HepG2 (cell line): ENCODE data around the gene SLC4A7. TPM values are rescaled to one million over a fixed set of nuclear protein-coding genes. Genes with fewer than 3 reads are reported as not detected.

ENCODE experiments used
- ARID2 ChIP-seq: sonication (generic); formaldehyde crosslinking; IDR thresholded peaks from 2 replicates; pipeline ENCODE4 v1.8.1; 2022; ENCODE audit warnings: mild to moderate bottlenecking, missing genetic modification reagents, borderline replicate concordance
- CREB1 ChIP-seq, 2 experiments: fragments of 450-650 bp in 1 of 2; IDR thresholded peaks; 2 replicates each; pipeline ENCODE4 v1.6.1; 2016 to 2017; ENCODE audit warnings: control low read depth in 1 of 2, mild to moderate bottlenecking in 1 of 2, missing compliant biosample characterization in 1 of 2, missing genetic modification characterization in 1 of 2
- FOSL2 ChIP-seq: sonication (generic); formaldehyde crosslinking; IDR thresholded peaks from 2 replicates; pipeline ENCODE4 v1.4.0; 2020; ENCODE audit warnings: missing genetic modification reagents
- HCFC1 ChIP-seq: fragments of 150-350 bp; IDR thresholded peaks from 2 replicates; pipeline ENCODE4 v1.6.1; 2014; ENCODE audit warnings: low read depth, low read length
- KAT8 ChIP-seq: IDR thresholded peaks from 2 replicates; pipeline ENCODE4 v1.6.1; 2016; ENCODE audit warnings: missing genetic modification reagents, missing compliant biosample characterization
- MYNN ChIP-seq: sonication (generic); formaldehyde crosslinking; IDR thresholded peaks from 2 replicates; pipeline ENCODE4 v1.4.0; 2020; ENCODE audit warnings: mild to moderate bottlenecking, low read depth, missing genetic modification reagents
- NCOA1 ChIP-seq: sonication (generic); formaldehyde crosslinking; IDR thresholded peaks from 2 replicates; pipeline ENCODE4 v1.9.0; 2021; ENCODE audit warnings: missing genetic modification reagents
- ZNF274 ChIP-seq: sonication (generic); formaldehyde crosslinking; IDR thresholded peaks from 2 replicates; pipeline ENCODE4 v1.5.1; 2020; ENCODE audit warnings: mild to moderate bottlenecking, missing genetic modification reagents
- ZNF501 ChIP-seq: sonication (generic); formaldehyde crosslinking; IDR thresholded peaks from 2 replicates; pipeline ENCODE4 v1.5.1; 2020; ENCODE audit warnings: mild to moderate bottlenecking, moderate library complexity, missing genetic modification reagents
- ZSCAN21 ChIP-seq: sonication (generic); formaldehyde crosslinking; IDR thresholded peaks from 2 replicates; pipeline ENCODE4 v1.8.0; 2022; ENCODE audit warnings: mild to moderate bottlenecking, missing genetic modification reagents, moderate library complexity, borderline replicate concordance
- polyA plus RNA-seq, 8 experiments: library from polyadenylated mRNA; depleted of rRNA in 3 of 8; stranded (reverse) in 7 of 8; unstranded in 1 of 8; fragments of >200 nt; fragmentation: Illumina TruSeq in 4 of 8; extraction: Trizol in 4 of 8; gene quantifications; 2 replicates each; pipeline versions ENCODE4 v1.2.1 to v1.2.3, GENCODE V29; 2011 to 2016; ENCODE audit warnings: low read depth in 4 of 8, missing spikeins in 1 of 8, mixed read lengths in 1 of 8; ENCODE audit not compliant: insufficient read depth in 1 of 8
- total RNA-seq, 5 experiments: library from RNA; depleted of rRNA; stranded (reverse); fragments of >200 nt; fragmentation: Illumina TruSeq; extraction: Trizol; gene quantifications; 2 replicates each; pipeline ENCODE4 v1.2.3, GENCODE V29; 2016; ENCODE audit warnings: low read depth in 1 of 5
- TF ChIP-seq, protein P1 (sequence below): sonication (generic); formaldehyde crosslinking; IDR thresholded peaks from 2 replicates; pipeline ENCODE4 v1.5.0; 2020; ENCODE audit warnings: mild to moderate bottlenecking, missing genetic modification reagents, borderline replicate concordance
- TF ChIP-seq, protein P2 (sequence below): sonication (generic); formaldehyde crosslinking; conservative IDR thresholded peaks from 2 replicates; pipeline ENCODE4 v1.8.0; 2022; ENCODE audit warnings: mild to moderate bottlenecking, moderate library complexity, missing genetic modification reagents
- TF ChIP-seq, protein P3 (sequence below): sonication (generic); formaldehyde crosslinking; IDR thresholded peaks from 2 replicates; pipeline ENCODE4 v1.4.0; 2020; ENCODE audit warnings: mild to moderate bottlenecking, low read depth, missing genetic modification reagents
- TF ChIP-seq, protein P4 (sequence below): sonication (generic); formaldehyde crosslinking; IDR thresholded peaks from 2 replicates; pipeline ENCODE4 v1.4.0; 2020; ENCODE audit warnings: low read depth, mild to moderate bottlenecking, missing genetic modification reagents
- TF ChIP-seq, protein P5 (sequence below): sonication (generic); formaldehyde crosslinking; conservative IDR thresholded peaks from 2 replicates; pipeline ENCODE4 v1.4.0; 2020; ENCODE audit warnings: mild to moderate bottlenecking, missing genetic modification reagents, moderate library complexity
- TF ChIP-seq, protein P6 (sequence below): IDR thresholded peaks from 2 replicates; pipeline ENCODE4 v1.6.1; 2016; ENCODE audit warnings: low read depth, borderline replicate concordance

Gene SLC4A7
- total and polyA plus RNA-seq, 2 of the 13 experiments (the other 11 are each of a cell fraction or from before 2014, with no cell fraction given): 16.4 to 43.8 TPM

DNA sequence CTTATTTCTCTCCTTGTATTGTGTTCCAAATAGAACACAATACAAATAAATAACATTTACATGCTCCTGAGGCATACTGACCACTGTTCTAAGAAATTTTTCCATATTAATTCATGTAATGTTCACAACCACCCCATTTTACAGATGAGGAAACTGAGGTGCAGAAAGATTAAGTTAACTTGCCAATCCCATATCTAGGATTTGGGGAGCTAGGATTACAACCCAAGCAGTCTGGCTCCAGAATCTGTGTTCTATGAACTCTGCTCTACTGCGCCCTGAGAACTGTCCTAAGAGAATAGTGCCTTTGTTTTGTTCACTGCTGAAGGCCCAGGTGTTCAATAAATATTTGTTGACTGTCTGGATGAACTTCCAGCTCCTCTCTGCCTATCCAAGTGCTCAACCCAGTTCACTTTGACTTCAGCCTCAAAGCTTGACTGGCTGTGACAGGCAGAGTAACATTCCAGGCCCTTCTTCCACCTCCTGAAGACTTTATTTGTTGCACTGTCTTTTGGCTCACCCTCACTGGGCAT, 118.1 kb downstream of the SLC4A7 start (continued):
- TF ChIP-seq, protein P1, sequence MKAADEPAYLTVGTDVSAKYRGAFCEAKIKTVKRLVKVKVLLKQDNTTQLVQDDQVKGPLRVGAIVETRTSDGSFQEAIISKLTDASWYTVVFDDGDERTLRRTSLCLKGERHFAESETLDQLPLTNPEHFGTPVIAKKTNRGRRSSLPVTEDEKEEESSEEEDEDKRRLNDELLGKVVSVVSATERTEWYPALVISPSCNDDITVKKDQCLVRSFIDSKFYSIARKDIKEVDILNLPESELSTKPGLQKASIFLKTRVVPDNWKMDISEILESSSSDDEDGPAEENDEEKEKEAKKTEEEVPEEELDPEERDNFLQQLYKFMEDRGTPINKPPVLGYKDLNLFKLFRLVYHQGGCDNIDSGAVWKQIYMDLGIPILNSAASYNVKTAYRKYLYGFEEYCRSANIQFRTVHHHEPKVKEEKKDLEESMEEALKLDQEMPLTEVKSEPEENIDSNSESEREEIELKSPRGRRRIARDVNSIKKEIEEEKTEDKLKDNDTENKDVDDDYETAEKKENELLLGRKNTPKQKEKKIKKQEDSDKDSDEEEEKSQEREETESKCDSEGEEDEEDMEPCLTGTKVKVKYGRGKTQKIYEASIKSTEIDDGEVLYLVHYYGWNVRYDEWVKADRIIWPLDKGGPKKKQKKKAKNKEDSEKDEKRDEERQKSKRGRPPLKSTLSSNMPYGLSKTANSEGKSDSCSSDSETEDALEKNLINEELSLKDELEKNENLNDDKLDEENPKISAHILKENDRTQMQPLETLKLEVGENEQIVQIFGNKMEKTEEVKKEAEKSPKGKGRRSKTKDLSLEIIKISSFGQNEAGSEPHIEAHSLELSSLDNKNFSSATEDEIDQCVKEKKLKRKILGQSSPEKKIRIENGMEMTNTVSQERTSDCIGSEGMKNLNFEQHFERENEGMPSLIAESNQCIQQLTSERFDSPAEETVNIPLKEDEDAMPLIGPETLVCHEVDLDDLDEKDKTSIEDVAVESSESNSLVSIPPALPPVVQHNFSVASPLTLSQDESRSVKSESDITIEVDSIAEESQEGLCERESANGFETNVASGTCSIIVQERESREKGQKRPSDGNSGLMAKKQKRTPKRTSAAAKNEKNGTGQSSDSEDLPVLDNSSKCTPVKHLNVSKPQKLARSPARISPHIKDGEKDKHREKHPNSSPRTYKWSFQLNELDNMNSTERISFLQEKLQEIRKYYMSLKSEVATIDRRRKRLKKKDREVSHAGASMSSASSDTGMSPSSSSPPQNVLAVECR: peak; percentile 64; the same call in 1 of the 2 replicates
- TF ChIP-seq, protein P2, sequence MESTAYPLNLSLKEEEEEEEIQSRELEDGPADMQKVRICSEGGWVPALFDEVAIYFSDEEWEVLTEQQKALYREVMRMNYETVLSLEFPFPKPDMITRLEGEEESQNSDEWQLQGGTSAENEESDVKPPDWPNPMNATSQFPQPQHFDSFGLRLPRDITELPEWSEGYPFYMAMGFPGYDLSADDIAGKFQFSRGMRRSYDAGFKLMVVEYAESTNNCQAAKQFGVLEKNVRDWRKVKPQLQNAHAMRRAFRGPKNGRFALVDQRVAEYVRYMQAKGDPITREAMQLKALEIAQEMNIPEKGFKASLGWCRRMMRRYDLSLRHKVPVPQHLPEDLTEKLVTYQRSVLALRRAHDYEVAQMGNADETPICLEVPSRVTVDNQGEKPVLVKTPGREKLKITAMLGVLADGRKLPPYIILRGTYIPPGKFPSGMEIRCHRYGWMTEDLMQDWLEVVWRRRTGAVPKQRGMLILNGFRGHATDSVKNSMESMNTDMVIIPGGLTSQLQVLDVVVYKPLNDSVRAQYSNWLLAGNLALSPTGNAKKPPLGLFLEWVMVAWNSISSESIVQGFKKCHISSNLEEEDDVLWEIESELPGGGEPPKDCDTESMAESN (CRISPR knock-in tag): no peak
- TF ChIP-seq KAT8 (no peak), MYNN (no peak), ZSCAN21 (peak; percentile 48; the same call in 1 of the 2 replicates), HCFC1 (no peak), ZNF274 (CRISPR knock-in tag) (no peak), ARID2 (CRISPR knock-in tag) (no peak), NCOA1 (CRISPR knock-in tag) (no peak), CREB1 (IDR thresholded peaks at IDR 0.05) (no peak), CREB1 (CRISPR knock-in tag; IDR thresholded peaks at IDR 0.05) (peak; percentile 66), FOSL2 (CRISPR knock-in tag) (peak; percentile 49; the same call in 1 of the 2 replicates), ZNF501 (CRISPR knock-in tag) (no peak)
- TF ChIP-seq, protein P3, sequence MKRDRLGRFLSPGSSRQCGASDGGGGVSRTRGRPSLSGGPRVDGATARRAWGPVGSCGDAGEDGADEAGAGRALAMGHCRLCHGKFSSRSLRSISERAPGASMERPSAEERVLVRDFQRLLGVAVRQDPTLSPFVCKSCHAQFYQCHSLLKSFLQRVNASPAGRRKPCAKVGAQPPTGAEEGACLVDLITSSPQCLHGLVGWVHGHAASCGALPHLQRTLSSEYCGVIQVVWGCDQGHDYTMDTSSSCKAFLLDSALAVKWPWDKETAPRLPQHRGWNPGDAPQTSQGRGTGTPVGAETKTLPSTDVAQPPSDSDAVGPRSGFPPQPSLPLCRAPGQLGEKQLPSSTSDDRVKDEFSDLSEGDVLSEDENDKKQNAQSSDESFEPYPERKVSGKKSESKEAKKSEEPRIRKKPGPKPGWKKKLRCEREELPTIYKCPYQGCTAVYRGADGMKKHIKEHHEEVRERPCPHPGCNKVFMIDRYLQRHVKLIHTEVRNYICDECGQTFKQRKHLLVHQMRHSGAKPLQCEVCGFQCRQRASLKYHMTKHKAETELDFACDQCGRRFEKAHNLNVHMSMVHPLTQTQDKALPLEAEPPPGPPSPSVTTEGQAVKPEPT (CRISPR knock-in tag): no peak
- TF ChIP-seq, protein P4, sequence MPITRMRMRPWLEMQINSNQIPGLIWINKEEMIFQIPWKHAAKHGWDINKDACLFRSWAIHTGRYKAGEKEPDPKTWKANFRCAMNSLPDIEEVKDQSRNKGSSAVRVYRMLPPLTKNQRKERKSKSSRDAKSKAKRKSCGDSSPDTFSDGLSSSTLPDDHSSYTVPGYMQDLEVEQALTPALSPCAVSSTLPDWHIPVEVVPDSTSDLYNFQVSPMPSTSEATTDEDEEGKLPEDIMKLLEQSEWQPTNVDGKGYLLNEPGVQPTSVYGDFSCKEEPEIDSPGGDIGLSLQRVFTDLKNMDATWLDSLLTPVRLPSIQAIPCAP (CRISPR knock-in tag): no peak
- TF ChIP-seq, protein P5, sequence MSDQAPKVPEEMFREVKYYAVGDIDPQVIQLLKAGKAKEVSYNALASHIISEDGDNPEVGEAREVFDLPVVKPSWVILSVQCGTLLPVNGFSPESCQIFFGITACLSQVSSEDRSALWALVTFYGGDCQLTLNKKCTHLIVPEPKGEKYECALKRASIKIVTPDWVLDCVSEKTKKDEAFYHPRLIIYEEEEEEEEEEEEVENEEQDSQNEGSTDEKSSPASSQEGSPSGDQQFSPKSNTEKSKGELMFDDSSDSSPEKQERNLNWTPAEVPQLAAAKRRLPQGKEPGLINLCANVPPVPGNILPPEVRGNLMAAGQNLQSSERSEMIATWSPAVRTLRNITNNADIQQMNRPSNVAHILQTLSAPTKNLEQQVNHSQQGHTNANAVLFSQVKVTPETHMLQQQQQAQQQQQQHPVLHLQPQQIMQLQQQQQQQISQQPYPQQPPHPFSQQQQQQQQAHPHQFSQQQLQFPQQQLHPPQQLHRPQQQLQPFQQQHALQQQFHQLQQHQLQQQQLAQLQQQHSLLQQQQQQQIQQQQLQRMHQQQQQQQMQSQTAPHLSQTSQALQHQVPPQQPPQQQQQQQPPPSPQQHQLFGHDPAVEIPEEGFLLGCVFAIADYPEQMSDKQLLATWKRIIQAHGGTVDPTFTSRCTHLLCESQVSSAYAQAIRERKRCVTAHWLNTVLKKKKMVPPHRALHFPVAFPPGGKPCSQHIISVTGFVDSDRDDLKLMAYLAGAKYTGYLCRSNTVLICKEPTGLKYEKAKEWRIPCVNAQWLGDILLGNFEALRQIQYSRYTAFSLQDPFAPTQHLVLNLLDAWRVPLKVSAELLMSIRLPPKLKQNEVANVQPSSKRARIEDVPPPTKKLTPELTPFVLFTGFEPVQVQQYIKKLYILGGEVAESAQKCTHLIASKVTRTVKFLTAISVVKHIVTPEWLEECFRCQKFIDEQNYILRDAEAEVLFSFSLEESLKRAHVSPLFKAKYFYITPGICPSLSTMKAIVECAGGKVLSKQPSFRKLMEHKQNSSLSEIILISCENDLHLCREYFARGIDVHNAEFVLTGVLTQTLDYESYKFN: peak; percentile 90
- TF ChIP-seq, protein P6, sequence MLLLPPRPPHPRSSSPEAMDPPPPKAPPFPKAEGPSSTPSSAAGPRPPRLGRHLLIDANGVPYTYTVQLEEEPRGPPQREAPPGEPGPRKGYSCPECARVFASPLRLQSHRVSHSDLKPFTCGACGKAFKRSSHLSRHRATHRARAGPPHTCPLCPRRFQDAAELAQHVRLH (CRISPR knock-in tag): 0 out of 2 replicates have a peak, but pooled peaks have one; percentile 28
